GM19328 (cell line): ENCODE data around the gene KDM7A.

Experiments
- ATAC-seq: cut with Tn5 transposase; IDR thresholded peaks from one replicate; pipeline ENCODE4 v1.9.1; 2021; ENCODE audit warnings: mild to moderate bottlenecking, moderate library complexity; ENCODE audit not compliant: unreplicated experiment

The KDM7A gene

GRCh38 chr7:140057143-140057535 lies 119.6 kb downstream of the KDM7A start:
- no peak for ATAC-seq

- no peak for ATAC-seq
These were observed 120.2 kb downstream of the KDM7A start for GRCh38 chr7:140056431-140057142.

GRCh38 chr7:140055833-140056232 lies 121.0 kb downstream of the KDM7A start:
- ATAC-seq, result no peak

- no peak for ATAC-seq
These were observed 122.0 kb downstream of the KDM7A start for GRCh38 chr7:140054751-140055150.

- ATAC-seq, result peak; percentile 85
These were observed 122.8 kb downstream of the KDM7A start for GRCh38 chr7:140053812-140054539.

- no peak for ATAC-seq
These were observed 125.0 kb downstream of the KDM7A start for GRCh38 chr7:140051820-140052219.

- ATAC-seq, result no peak
These were observed 126.7 kb downstream of the KDM7A start for GRCh38 chr7:140050100-140050499.

GRCh38 chr7:140049339-140050024 lies 127.3 kb downstream of the KDM7A start:
- ATAC-seq, result no peak

GRCh38 chr7:140048989-140049338 lies 127.8 kb downstream of the KDM7A start:
- no peak for ATAC-seq

- no peak for ATAC-seq
These were observed 128.6 kb downstream of the KDM7A start for GRCh38 chr7:140048138-140048537.

GRCh38 chr7:140047197-140047596 lies 129.6 kb downstream of the KDM7A start:
- ATAC-seq, result no peak

- no peak for ATAC-seq
These were observed 131.1 kb downstream of the KDM7A start for GRCh38 chr7:140045697-140046096.

GRCh38 chr7:140044251-140044650 lies 132.5 kb downstream of the KDM7A start:
- ATAC-seq, result no peak

GRCh38 chr7:140042386-140042670 lies 134.5 kb downstream of the KDM7A start:
- no peak for ATAC-seq

- no peak for ATAC-seq
These were observed 135.0 kb downstream of the KDM7A start for GRCh38 chr7:140041659-140042385.

GRCh38 chr7:140039896-140040295 lies 136.9 kb downstream of the KDM7A start:
- no peak for ATAC-seq

GRCh38 chr7:140039066-140039465 lies 137.7 kb downstream of the KDM7A start:
- ATAC-seq, result no peak

GRCh38 chr7:140036224-140036962 lies 140.4 kb downstream of the KDM7A start:
- no peak for ATAC-seq

GRCh38 chr7:140035400-140036223 lies 141.2 kb downstream of the KDM7A start:
- no peak for ATAC-seq
